Measurements from ENCODE around the gene H2BK1. TPM values are rescaled to one million over a fixed set of nuclear protein-coding genes. Genes with fewer than 3 reads are reported as not detected.

H2BK1 gene
- total RNA-seq, 2 experiments from 2014 or later = not detected

- Histone ChIP-seq H3K27me3 (ENCODE audit: control insufficient read depth in 1 of 2, insufficient read depth in 2 of 2, low read length in 2 of 2) (peaks cover 21 to 25% of the 10 kb centered on the region in 2 experiments), H3K27ac (ENCODE audit: low read depth in 1 of 2, low read length in 2 of 2) (no peak overlapping the region)
These were observed 48.5 kb downstream of the H2BK1 start for GRCh38 chr7:151161757-151162156.

More at GRCh38 chr7:151161757-151162156, 48.5 kb downstream of the H2BK1 start:
- H3K9me3 Mint-ChIP-seq = no peaks in the 10 kb centered on the region
- POLR2A ChIA-PET = no interaction called here
- no peak overlapping the region for H3K4me3 Mint-ChIP-seq
- no peak for TF ChIP-seq CTCF (IDR thresholded peaks at IDR 0.05)
- H3K36me3 Mint-ChIP-seq (ENCODE audit: low read depth) = no peaks in the 10 kb centered on the region
- no peaks in the 10 kb centered on the region for H3K9me3 ChIP-seq (ENCODE audit: control insufficient read depth in 1 of 2, insufficient read depth in 1 of 2, low read length in 2 of 2)
- H3K4me3 ChIP-seq (ENCODE audit: low read length) = no peak overlapping the region
- intact Hi-C loops (cut with DNase I, micrococcal nuclease) = loop anchor here in 1 of 2 experiments (10.0 kb wide), 1 partner anchor 83 kb away; the partner anchor contains the start of gene SMARCD3
- no peak overlapping the region for H3K27ac Mint-ChIP-seq
- H3K27me3 Mint-ChIP-seq = peaks cover 16% of the 10 kb centered on the region
- H3K36me3 ChIP-seq (ENCODE audit: insufficient read depth, low read length) = no peaks in the 10 kb centered on the region
- ATAC-seq (ENCODE audit: poor library complexity) (no peak), DNase-seq (no peak)
- CTCF ChIA-PET = interaction anchor here (1.7 kb wide), 1 partner anchor 10 kb away, joined by 4 read pairs; no protein-coding TSS in a partner anchor
- peaks cover 4% of the 10 kb centered on the region for H3K4me1 ChIP-seq (ENCODE audit: insufficient read depth, low read length)
- H3K4me1 Mint-ChIP-seq (ENCODE audit: low read depth) = peaks cover 6% of the 10 kb centered on the region

Other genes starting within 250 kb of the H2BK1 start
- gene KCNH2, start 232.2 kb downstream of the H2BK1 start, total RNA-seq = 1 to 10 TPM; 1.9 to 2.3 TPM
- gene NOS3, start 219.5 kb downstream of the H2BK1 start, total RNA-seq = 1 to 10 TPM; 3.9 to 7.1 TPM
- 10 to 100 TPM; 16.8 to 17.1 TPM for gene ATG9B, start 186.0 kb downstream of the H2BK1 start, total RNA-seq
- 10 to 100 TPM; 57.0 to 62.2 TPM for gene ABCB8, start 182.0 kb downstream of the H2BK1 start, total RNA-seq
- 10 to 100 TPM; 13.8 to 15.2 TPM for gene ASIC3, start 162.0 kb downstream of the H2BK1 start, total RNA-seq
- 1 to 10 TPM; 3.1 to 3.5 TPM for gene CDK5, start 152.6 kb downstream of the H2BK1 start, total RNA-seq
- gene SLC4A2, start 150.9 kb downstream of the H2BK1 start, total RNA-seq = 10 to 100 TPM; 27.1 to 31.4 TPM
- 10 to 100 TPM; 82.2 to 84.2 TPM for gene FASTK, start 129.7 kb downstream of the H2BK1 start, total RNA-seq
- gene TMUB1, start 127.0 kb downstream of the H2BK1 start, total RNA-seq = 10 to 100 TPM; 44.5 to 46.6 TPM
- gene AGAP3, start 124.0 kb downstream of the H2BK1 start, total RNA-seq = 10 to 100 TPM; 43.2 to 44.6 TPM
- not detected for gene GBX1, start 42.8 kb downstream of the H2BK1 start, total RNA-seq
- not detected for gene ASB10, start 23.2 kb downstream of the H2BK1 start, total RNA-seq
- 10 to 100 TPM; 12.3 to 13.2 TPM for gene ABCF2, start 16.7 kb upstream of the H2BK1 start, total RNA-seq
- gene CHPF2, start 22.0 kb upstream of the H2BK1 start, total RNA-seq = 10 to 100 TPM; 29.6 to 30.5 TPM
- 10 to 100 TPM; 11.8 to 14.8 TPM for gene SMARCD3, start 38.2 kb upstream of the H2BK1 start, total RNA-seq
- gene NUB1, start 131.3 kb upstream of the H2BK1 start, total RNA-seq = 10 to 100 TPM; 86.0 to 90.4 TPM
- gene WDR86, start 199.6 kb upstream of the H2BK1 start, total RNA-seq = 1 to 10 TPM; 5.6 to 6.2 TPM
- gene CRYGN, start 229.7 kb upstream of the H2BK1 start, total RNA-seq = under 1 TPM in 1 of 2 experiments, not detected in 1; 0.14 TPM

Data from CD4-positive, alpha-beta T cell (primary cell).